OCI-LY3 (cell line): Measurements from ENCODE around the gene SIL1.

Experiments
- EZH2phosphoT487 ChIP-seq: fragments of 200-600 bp; shearing (Covaris generic); IDR thresholded peaks from 2 replicates; pipeline ENCODE4 v1.6.1; 2018; ENCODE audit warnings: antibody characterized with exemption, mixed run types, low read depth
- TF ChIP-seq, protein P1 (sequence below): fragments of 200-600, 300-600 bp; sonication (generic); IDR thresholded peaks from 2 replicates; pipeline ENCODE4 v1.5.1; 2014; ENCODE audit warnings: antibody characterized with exemption, low read length, low read depth

DNA sequence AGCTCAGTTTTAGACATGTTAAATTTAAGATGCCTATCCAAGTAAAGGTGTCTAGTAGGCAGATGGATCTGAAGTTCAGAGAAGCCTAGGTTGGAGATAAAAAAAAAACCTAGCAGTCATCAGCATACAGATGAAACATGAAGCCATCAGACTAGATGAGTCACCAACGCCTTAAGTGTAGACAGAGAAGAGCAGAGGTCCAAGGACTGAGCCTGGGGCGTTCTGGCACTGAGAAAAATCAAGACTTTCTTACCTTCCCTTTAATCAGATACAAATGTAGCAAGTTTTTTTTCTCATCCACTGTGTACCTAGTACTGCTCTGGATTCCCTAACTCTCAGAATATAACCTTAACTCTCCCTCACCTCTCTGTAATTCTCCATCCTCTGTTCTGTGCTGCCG lies 97.3 kb downstream of the SIL1 start:
- TF ChIP-seq, protein P1, sequence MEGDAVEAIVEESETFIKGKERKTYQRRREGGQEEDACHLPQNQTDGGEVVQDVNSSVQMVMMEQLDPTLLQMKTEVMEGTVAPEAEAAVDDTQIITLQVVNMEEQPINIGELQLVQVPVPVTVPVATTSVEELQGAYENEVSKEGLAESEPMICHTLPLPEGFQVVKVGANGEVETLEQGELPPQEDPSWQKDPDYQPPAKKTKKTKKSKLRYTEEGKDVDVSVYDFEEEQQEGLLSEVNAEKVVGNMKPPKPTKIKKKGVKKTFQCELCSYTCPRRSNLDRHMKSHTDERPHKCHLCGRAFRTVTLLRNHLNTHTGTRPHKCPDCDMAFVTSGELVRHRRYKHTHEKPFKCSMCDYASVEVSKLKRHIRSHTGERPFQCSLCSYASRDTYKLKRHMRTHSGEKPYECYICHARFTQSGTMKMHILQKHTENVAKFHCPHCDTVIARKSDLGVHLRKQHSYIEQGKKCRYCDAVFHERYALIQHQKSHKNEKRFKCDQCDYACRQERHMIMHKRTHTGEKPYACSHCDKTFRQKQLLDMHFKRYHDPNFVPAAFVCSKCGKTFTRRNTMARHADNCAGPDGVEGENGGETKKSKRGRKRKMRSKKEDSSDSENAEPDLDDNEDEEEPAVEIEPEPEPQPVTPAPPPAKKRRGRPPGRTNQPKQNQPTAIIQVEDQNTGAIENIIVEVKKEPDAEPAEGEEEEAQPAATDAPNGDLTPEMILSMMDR: no peak
- TF ChIP-seq EZH2phosphoT487: no peak
